GM19438 (cell line): ENCODE data around the gene ARHGAP35.
"Not testable (repeated sequence)": the region's sequence is repeated elsewhere in the genome, so short reads cannot be mapped to it uniquely, and the experiment has no call there.

ENCODE experiments used
- ATAC-seq: cut with Tn5 transposase; IDR thresholded peaks from one replicate; pipeline ENCODE4 v1.9.1; 2021; ENCODE audit warnings: low read depth; ENCODE audit not compliant: unreplicated experiment

ARHGAP35 gene

GRCh38 chr19:46867170-46867569 lies 6.4 kb downstream of the ARHGAP35 start:
- ATAC-seq, result no peak

DNA sequence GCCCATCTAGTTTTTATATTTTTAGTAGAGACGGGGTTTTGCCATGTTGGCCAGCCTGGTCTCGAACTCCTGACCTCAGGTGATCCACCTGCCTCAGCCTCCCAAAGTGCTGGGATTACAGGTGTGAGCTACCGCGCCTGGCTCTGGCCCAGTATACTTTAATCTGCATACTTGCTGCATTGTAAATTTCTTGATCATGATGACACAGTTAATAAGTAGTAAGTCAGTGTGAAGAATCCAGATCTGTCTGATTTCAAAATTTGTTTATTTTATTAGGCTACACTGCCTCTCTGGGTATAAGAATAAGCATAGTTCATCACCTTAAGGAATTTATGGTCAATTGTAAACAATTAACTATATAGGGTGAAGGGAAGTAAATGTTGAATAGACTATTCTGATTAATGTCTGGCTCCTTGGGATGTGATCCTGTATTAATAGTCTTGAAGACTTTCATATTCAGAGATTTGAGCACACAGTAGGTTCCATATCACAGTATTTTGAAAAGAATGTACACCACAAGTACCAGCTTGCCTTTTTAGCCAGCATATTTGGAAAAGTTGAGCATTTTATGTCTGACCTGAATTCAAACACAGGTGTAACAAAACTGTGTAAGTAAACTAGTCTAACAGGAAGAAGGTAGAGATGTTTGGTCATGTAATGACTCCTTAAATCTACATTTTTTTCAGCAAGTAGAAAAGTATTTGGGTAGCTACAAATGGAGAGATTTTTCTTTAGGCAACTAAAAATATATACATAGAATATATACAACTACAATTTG lies 7.4 kb downstream of the ARHGAP35 start:
- ATAC-seq, result no peak

- ATAC-seq, result not testable (repeated sequence)
Measured at GRCh38 chr19:46871173-46871572, 10.4 kb downstream of the ARHGAP35 start.

DNA sequence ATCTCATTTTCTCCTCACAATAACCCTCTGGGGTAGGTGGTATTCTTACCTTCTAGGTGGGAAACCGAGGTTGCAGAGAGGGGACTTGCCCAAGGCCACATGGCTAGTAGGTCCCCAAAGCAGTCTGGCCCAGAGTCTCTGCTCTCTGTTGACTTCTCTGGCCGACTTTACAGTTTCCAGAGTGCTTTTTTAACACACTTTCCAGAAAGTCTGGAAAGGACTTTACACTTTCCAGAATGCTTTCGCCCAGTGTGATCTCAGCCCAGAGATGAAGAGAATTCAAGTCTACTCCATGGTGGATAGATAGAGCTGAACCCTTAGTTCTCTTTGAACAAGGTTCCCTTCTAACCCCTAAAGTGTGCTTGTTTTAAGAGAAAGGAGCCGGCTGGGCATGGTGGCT lies 12.2 kb downstream of the ARHGAP35 start:
- ATAC-seq, result no peak

DNA sequence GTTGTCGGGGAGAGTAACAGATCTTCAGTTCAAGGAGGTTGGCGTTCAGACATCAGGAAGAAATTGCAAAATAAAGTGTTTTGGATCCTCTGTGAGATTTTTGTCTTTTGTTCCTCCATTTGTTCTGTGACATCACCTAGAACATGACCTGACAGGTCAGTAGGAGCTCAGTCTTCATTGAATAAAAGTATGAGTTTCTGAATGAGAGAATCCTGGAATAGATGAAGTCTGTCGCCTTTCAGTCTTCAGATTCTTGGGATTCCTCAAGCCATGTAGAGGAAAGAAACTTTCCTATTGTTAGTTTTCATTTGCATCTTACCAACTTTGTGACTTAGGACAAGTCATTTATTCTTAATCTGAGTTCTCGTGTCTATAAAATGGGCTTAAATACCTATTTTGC lies 14.4 kb downstream of the ARHGAP35 start:
- no peak for ATAC-seq

DNA sequence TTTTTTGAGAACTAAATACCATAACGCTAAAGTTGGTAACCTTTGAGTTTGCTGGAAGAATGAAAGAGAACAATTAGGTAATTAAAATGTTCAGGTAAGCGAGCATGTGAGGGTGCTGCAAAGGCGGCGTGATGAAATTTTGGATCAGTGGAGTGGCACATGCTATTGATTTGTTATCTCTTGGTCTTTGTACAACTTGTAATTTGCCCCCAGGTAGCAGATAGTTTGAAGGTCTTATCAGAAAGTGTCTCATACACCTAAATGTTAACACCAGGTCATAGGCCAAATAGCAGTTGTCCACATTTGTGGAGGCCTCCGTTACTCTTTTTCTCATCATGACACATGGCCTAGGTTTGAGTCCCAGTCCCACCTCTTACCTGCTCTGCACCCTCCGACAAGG lies 14.9 kb downstream of the ARHGAP35 start:
- ATAC-seq, result no peak

DNA sequence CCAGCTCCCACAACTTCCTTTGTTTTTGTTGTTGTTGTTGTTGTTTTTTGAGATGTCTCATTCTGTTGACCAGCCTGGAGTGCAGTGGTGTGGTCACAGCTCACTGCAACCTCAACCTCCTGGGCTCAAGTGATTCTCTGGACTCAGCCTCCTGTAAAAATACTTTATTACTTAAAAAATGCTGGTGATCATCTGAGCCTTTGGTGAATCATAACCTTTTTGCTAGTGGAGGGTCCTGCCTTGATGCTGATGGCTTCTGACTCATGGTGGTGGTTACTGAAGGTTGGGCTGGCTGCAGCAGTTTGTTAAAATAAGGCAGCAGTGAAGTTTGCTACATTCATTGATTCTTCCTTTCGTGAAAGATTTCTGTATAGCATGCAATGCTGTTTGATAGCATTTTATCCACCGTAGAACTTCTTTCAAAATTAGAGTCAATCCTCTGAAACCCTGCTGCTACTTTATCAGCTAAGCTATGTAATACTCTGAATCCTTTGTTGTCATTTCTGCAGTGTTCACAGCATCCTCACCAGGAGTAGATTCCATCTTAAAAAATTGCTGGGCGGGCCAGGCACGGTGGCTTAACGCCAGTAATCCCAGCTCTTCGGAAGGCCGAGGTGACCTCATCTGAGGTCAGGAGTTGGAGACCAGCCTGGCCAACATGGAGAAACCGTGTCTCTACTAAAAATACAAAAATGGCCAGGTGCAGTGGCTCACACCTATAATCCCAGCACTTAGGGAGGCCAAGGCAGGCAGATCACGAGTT lies 18.0 kb downstream of the ARHGAP35 start:
- no peak for ATAC-seq

GRCh38 chr19:46880431-46880830 lies 19.6 kb downstream of the ARHGAP35 start:
- ATAC-seq, result no peak

GRCh38 chr19:46881092-46881491 lies 20.3 kb downstream of the ARHGAP35 start:
- no peak for ATAC-seq

DNA sequence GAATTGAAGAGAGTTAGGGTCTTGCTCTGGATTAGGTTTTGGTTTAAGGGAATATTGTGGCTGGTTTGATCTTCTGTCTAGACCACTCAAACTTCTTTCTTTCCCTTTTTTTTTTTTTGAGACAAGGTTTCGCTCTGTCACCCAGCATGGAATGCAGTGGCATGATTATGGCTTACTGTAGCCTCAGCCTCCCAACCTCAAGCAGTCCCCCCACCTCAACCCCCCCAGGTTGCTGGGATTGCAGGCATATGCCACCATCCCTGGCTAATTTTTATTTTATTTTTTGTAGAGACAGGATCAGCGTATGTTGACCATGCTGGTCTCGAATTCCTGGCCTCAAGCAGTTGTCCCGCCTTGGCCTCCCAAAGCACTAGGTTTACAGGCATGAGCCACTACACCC lies 21.2 kb downstream of the ARHGAP35 start:
- no peak for ATAC-seq

- not testable (repeated sequence) for ATAC-seq
Measured at GRCh38 chr19:46882751-46883150, 22.0 kb downstream of the ARHGAP35 start.

GRCh38 chr19:46885411-46885810 lies 24.6 kb downstream of the ARHGAP35 start:
- ATAC-seq, result no peak

DNA sequence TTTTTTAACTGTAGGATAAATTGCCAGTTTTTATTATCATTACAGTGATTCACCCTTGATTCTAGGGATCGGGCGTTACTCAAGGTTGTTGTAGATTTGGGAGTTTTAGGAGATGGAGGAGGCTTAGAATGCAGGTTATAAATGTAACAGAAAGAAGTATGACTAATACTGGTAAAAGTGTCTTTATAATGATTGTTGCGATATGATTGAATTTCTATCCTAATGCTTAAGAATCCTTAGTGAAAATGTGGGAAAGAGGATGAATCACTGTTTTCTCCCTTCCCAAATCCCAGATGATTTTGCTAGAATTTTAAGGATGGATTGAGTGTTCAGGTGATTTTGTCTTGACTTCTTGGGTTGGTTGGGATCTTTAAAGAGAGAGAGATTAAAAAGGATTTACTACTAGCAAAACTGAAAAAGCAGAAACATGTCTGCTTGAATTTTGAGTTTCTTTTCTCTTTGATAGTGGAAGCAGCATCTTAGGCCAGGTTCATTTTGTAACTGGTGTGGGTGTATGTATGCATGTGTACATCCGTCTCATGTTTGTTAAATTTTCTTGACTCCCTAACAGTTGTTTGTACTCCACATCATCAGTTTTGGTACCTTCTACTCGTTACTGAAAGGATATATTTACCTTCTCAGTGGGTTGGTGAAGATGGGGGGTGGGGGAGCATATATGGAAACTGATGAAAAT lies 25.9 kb downstream of the ARHGAP35 start:
- no peak for ATAC-seq

DNA sequence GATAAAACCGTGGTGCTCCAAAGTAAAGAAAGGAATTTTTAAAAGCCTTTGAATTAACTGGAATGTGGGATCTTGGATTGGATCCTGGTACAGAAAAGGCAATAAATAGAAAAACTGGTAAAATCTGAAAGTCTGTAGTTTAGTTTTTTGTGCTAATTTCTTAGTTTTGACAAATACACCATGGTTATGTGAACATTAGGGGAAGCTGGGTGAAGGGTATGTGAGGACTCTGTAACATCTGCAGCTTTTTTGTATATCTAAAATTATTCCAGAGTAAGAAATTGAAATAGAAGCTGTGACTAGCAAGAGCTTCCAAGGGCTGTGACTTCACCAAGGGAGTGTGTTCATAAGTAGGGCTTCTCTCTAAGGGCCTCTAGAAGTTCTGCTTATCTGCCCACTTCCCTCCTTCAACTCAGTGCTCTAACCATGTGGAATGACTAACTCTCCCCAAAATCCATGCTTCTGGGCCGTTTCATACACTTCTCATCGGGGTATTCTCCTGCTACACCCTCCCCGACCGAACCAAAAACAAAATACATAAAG lies 26.5 kb downstream of the ARHGAP35 start:
- no peak for ATAC-seq

GRCh38 chr19:46890423-46891170 lies 29.8 kb downstream of the ARHGAP35 start:
- ATAC-seq, result no peak

DNA sequence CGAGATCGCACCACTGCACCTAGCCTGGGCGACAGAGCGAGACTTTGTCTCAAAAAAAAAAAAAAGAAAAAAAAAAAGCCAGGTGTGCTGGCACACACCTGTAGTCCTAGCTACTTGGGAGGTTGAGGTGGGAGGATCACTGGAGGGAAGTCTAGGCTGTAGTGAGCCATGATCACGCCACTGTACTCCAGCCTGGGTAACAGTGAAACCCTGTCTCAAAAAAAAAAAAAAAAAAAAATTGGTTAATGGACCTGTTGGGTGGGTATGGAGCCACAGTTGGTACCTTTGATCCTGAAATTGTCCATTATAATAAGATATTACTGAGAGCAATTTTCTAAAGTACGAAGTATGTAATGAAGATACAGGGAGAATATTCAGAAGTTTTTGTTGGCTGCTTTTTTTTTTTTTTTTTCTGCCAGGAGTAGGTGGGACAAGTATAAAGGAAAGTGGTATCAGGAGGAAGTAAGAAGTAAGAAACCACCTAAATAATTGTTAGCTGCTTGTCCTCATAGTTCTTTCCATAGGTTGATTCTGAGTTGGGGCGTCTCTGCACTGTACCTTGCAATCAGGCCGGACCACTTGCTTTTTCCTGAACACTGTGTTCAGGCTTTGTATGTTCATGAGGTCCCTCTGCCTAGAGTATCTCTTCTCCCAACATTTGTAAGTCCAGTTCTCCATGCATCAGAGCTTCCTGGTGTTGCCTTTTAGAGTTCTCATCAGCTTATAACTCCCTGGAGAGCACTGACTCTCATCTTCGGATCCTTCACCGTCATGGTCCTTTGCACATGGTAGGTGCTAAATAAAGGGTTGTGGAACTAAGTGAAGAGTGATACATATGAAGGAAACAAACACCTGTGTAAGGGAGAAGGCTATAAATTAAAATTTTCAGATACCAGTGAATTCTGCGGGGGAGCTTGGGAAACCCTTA lies 31.7 kb downstream of the ARHGAP35 start:
- no peak for ATAC-seq

- no peak for ATAC-seq
Measured at GRCh38 chr19:46896076-46896794, 35.4 kb downstream of the ARHGAP35 start.

- no peak for ATAC-seq
Measured at GRCh38 chr19:46898731-46899130, 37.9 kb downstream of the ARHGAP35 start.

GRCh38 chr19:46900341-46900740 lies 39.5 kb downstream of the ARHGAP35 start:
- no peak for ATAC-seq
